ENCODE results near the gene SLC39A10. TPM values are rescaled to one million over a fixed set of nuclear protein-coding genes. Genes with fewer than 3 reads are reported as not detected.

The SLC39A10 gene
- total and polyA plus RNA-seq, 2 donors (not counting 3 experiments of a cell fraction or from before 2014, with no cell fraction given): 11.4 to 39.9 TPM

DNA sequence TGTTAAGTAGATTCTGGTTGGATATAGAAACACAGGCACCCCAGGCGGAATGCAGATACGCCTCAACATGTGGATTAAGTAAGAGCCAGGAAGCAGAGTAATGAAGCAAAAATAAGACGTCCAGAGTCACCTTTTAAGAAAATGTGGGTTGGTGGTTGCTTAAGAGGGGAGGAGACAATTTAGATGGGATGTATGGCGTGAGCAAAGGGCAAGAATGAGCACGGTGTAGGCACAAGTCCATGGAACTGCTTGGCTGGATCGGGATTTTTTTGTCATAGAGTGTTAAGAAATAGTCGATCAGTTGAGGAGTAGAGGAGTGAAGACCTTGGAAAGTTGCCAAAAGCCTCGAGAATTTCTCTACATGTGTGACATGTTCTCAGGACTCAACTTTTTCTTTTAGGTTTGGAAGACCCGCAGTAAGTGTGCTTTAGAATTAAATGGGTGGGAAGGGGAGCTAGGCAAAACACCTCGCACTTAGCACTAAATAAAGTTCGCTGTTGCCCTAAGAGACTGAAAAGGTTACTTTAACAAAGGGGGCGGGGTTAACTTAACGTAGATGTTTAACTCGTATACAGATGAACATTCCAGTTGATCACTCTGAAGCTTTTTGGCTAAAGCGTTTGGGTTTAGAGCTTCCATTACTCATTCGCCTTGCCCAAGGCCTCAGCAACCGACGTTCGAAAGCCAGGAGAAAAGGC is 716 bp upstream of the SLC39A10 start:
- dilution Hi-C loops (cut with MboI; ENCODE audit: extremely low pct_ligation_motif_present, low sequenced_read_pairs) (no loop called here), intact Hi-C loops (cut with micrococcal nuclease) (loop anchor here (2.0 to 10.0 kb wide), 3 partner anchors 294 to 948 kb away; partner anchors contain the start of gene DNAH7)
- DNase-seq (ENCODE audit: low read depth, low spot score) (no peak), FAIRE-seq (no peak)
- no peaks in the 10 kb centered on the region for H3K36me3 ChIP-seq (ENCODE audit: control insufficient read depth in 2 of 2, extremely low read depth in 1 of 2, insufficient read depth in 2 of 2, low read length in 2 of 2)
- H3K9me1 ChIP-seq (replicated peaks; ENCODE audit: control insufficient read depth, extremely low read depth, insufficient read depth, low read length): no peaks in the 10 kb centered on the region
- peaks cover 32% of the 10 kb centered on the region for H3K79me2 ChIP-seq (ENCODE audit: control insufficient read depth, insufficient read depth, low read length)
- no peak for TF ChIP-seq FOS (IDR thresholded peaks at IDR 0.05; ENCODE audit: borderline replicate concordance, insufficient read depth, low read length)
- TF ChIP-seq POLR2AphosphoS5 (IDR thresholded peaks at IDR 0.05; ENCODE audit: insufficient read depth, low read depth, low read length): no peak
- no peak for TF ChIP-seq EZH2 (IDR thresholded peaks at IDR 0.05; ENCODE audit: borderline replicate concordance, low read depth, low read length, severe bottlenecking)
- no peak for TF ChIP-seq JUN (IDR thresholded peaks at IDR 0.05; ENCODE audit: borderline replicate concordance, insufficient read depth, insufficient read length, low read depth)
- no peak for TF ChIP-seq MYC (IDR thresholded peaks at IDR 0.05; ENCODE audit: low read depth, low read length)
- TF ChIP-seq, protein P1, sequence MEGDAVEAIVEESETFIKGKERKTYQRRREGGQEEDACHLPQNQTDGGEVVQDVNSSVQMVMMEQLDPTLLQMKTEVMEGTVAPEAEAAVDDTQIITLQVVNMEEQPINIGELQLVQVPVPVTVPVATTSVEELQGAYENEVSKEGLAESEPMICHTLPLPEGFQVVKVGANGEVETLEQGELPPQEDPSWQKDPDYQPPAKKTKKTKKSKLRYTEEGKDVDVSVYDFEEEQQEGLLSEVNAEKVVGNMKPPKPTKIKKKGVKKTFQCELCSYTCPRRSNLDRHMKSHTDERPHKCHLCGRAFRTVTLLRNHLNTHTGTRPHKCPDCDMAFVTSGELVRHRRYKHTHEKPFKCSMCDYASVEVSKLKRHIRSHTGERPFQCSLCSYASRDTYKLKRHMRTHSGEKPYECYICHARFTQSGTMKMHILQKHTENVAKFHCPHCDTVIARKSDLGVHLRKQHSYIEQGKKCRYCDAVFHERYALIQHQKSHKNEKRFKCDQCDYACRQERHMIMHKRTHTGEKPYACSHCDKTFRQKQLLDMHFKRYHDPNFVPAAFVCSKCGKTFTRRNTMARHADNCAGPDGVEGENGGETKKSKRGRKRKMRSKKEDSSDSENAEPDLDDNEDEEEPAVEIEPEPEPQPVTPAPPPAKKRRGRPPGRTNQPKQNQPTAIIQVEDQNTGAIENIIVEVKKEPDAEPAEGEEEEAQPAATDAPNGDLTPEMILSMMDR (IDR thresholded peaks at IDR 0.05; ENCODE audit: extremely low read depth in 1 of 2, insufficient read depth in 1 of 2, low read depth in 1 of 2, low read length in 2 of 2): no peak
- TF ChIP-seq GATA2 (IDR thresholded peaks at IDR 0.05; ENCODE audit: insufficient read depth, insufficient read length, low read depth, low read length): no peak
- TF ChIP-seq POLR2A (IDR thresholded peaks at IDR 0.05; ENCODE audit: low read depth, low read length): no peak
- TF ChIP-seq MAX (IDR thresholded peaks at IDR 0.05; ENCODE audit: insufficient read depth, insufficient read length): no peak
- POLR2A ChIA-PET: interaction anchor here (0.6 to 0.9 kb wide), 3 partner anchors 10 to 80 kb away, joined by 3 to 5 read pairs (median 3); no protein-coding TSS in a partner anchor
- no TSS peak for BruUV-seq (replicated peaks)
- no peaks in the 10 kb centered on the region for H3K9me3 ChIP-seq (replicated peaks; ENCODE audit: control insufficient read depth, insufficient read depth, low read length)
- peak overlapping the region in 2 of 3 experiments; percentile 13 to 52 for H3K4me3 ChIP-seq (replicated peaks in 1 of 3; ENCODE audit: insufficient read depth in 1 of 3, low read depth in 1 of 3, low read length in 3 of 3)
- H3K4me2 ChIP-seq (ENCODE audit: insufficient read depth, low read length): peak overlapping the region; percentile 80
- peak overlapping the region; percentile 30 for H3K27ac ChIP-seq (ENCODE audit: insufficient read depth, low read depth, low read length)
- H3K27me3 ChIP-seq (ENCODE audit: control insufficient read depth in 2 of 2, insufficient read depth in 2 of 2, low read length in 2 of 2): no peaks in the 10 kb centered on the region
- CTCF ChIA-PET: interaction anchor here (0.9 to 1.6 kb wide), 7 partner anchors 9 to 412 kb away, joined by 3 to 5 read pairs (median 4); partner anchors contain the start of gene DNAH7
- peak overlapping the region; percentile 53 for H3K9ac ChIP-seq (replicated peaks; ENCODE audit: extremely low read depth, insufficient read depth, low read length)
- H4K20me1 ChIP-seq (replicated peaks; ENCODE audit: control insufficient read depth, extremely low read depth, insufficient read depth, low read length): peaks cover 4% of the 10 kb centered on the region
- peaks cover 26% of the 10 kb centered on the region for H3K4me1 ChIP-seq (ENCODE audit: control insufficient read depth, extremely low read depth, insufficient read depth, low read length)
- peak overlapping the region; percentile 74 for H2AFZ ChIP-seq (ENCODE audit: low read depth, low read length)
